Stimulated activated CD4-positive, alpha-beta T cell treated with anti-CD3 and anti-CD28 coated beads, Interleukin-1b, Interleukin-23, amount 100 ng/mL, for 4 hours (primary cell): Measurements from ENCODE around the gene TRIM25.

Experiments
- DNase-seq, 2 donors: peaks; one replicate each; pipeline ENCODE4 v3.0.0-alpha.2; 2020; ENCODE audit warnings: low read depth in 2 of 2

TRIM25 gene

DNA sequence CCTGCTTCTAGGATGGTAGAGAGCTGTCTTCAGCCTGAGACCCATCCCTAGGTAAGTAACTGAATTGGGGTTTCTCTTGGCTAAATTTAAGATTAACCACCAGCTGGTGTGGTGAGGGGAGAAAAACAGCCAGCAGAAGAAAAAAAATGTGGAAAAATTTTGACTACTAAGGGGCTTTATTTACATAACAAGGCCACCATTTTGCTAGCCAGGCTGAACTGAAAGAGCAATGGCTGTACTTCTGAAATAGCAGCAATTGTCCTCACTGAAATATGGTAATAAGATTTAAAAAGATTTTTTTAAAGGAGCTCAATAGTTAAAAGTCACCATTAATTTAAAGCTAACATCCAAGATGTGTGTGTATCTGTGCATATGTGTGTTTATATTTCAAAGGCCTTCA is 12.4 kb upstream of the TRIM25 start:
- no peak for DNase-seq

DNA sequence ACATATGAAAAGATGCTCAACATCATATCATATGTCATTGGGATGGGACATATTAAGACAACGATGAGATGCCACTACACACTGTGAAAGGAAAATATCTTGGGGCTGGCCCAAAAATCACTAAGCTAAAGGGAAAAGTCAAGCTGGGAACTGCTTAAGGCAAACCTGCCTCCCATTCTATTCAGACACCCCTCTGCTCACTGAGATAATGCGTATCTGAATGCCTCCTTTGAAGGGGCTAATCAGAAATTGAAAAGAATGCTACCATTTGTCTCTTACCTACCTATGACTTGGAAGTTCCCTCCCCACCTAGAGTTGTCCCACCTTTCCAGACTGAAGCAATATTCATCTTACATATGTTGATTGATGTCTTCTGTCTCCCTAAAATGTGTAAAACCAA is 11.2 kb upstream of the TRIM25 start:
- no peak for DNase-seq

DNA sequence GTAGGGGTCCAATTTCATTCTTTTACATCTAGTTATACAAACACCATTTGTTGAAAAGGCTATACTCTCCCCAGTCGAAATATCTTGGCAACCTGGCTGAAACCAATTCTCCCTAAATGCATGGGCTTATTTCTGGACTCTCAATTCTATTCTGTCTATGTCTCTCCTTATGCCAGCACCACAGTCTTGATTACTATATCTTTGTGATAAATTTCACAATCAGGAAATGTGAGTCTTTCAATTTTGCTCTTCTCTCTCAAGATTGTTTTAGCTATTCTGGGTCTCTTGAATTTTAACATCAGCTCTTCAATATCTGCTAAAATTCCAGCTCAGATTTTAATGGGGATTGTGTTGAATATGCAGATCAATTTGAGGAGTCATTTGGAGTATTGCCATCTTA is 5.9 kb upstream of the TRIM25 start:
- DNase-seq = no peak

DNA sequence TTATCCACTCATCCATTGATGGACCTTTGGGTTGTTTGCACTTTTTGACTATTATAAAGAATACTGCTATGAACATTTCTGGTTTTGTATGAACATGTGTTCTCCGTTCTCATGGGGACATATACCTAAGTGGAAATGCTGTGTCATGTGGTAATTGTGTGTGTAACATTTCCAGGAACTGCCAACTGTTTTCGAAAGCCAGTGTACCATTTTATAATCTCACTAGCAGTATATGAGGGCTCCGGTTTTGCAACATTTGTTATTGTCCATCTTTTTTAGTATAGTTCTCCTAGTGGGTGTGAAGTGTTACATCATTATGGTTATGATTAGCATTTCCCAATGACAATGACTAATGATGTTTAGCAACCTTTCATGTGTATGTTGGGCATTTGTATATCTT is 5.1 kb upstream of the TRIM25 start:
- DNase-seq = no peak

DNA sequence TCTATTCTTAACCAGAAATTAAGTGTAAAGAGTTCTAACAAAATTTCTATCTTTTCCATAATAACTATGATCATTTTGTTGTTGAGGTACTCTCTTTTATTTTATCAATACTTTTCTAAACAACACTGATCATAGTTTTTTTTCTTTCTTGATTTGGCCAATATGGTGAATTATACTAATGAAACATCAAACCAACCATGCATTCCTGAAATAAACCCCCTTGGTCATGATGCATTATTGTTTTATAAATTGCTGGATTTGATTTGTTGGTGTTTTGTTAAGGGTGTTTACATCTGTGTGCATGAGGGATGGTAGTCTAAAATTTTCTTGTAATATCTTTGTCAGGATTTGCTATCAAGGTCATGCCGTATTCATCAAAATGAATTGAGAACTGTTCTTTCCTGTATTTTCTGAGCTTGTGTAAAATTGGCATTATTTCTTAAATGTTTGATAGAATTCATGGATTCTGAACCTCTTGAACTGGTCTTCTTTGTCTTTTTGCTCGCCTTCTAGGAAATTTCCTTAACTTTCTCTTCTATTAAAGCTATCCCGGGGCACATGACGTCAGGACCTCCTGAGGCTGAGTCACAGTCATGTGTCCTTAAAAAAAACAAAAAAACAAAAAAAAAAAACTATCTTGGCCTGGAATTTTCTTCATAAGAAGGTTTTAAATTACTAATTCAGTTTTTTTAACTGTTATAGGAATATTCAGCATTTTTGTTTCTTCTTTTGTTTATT is 3.9 kb upstream of the TRIM25 start:
- DNase-seq = no peak

DNA sequence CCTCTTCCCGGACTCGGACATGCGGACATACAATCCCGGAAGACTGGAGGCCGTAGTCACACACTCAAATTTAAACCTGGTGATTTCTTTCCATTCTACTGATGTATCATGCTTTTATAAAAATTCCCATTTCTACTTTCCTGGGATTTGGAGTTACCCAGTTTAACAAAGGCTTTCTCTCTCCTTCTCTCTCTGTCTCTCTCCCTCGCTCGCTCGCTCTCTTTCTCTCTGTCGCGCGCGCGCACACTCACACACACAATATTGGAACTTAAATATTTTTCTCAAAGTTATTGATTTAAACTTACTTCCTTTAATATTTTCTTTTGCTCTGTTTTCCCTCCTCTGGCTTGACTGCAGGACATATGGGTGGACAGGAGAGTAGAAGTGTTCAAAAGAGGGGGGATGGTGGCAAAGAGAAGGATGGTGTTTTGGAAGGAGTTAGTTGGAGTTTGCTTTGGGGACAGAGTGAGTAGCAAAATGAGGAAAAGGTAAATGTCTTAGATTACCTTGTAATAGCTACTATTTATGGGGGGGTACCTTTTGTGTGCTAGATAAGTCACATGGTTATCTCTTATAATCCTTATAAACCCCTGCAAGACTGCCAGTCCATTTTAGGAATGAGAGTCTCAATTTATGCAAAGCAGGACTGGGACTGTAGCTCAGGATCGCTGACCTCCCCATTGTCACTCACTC is 878 bp upstream of the TRIM25 start:
- no peak for DNase-seq

DNA sequence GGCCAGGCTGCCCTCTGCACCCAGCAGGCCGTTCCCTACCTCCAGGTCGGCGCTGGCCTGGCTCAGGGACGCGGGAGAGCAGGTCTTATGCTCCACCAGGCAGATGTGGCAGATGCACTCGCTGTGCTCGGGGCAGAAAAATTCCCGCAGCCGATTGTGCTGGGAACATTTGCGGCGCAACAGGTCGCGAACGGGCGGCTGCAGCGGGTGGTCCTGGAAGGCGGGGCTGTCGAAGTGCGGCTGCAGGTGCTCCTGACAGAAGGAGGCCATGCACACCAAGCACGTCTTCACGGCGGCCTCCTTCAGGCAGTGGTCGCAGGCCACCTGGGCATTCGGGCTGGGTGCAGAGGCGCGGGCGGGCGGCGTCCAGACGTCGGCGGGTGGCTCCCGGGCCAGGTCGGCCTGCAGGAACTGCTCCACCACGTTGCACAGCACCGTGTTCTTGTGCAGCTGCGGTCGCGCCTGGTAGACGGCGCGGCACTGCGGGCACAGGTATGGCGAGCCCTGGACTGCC is 439 bp downstream of the TRIM25 start:
- no peak for DNase-seq

DNA sequence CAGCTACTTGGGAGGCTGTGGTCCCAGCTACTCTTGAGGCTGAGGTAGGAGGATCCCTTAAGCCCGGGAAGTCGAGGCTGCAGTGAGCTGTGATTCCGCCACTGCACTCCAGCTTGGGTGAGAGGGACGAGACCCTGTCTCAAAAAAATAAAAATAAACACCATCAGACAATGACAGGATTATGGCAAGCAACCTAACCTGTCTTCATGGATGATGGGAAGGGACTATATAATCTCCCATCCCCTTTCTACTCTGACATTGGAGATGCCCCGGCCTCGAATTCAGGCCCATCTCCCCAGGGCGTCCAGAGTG is 893 bp downstream of the TRIM25 start:
- DNase-seq = no peak

DNA sequence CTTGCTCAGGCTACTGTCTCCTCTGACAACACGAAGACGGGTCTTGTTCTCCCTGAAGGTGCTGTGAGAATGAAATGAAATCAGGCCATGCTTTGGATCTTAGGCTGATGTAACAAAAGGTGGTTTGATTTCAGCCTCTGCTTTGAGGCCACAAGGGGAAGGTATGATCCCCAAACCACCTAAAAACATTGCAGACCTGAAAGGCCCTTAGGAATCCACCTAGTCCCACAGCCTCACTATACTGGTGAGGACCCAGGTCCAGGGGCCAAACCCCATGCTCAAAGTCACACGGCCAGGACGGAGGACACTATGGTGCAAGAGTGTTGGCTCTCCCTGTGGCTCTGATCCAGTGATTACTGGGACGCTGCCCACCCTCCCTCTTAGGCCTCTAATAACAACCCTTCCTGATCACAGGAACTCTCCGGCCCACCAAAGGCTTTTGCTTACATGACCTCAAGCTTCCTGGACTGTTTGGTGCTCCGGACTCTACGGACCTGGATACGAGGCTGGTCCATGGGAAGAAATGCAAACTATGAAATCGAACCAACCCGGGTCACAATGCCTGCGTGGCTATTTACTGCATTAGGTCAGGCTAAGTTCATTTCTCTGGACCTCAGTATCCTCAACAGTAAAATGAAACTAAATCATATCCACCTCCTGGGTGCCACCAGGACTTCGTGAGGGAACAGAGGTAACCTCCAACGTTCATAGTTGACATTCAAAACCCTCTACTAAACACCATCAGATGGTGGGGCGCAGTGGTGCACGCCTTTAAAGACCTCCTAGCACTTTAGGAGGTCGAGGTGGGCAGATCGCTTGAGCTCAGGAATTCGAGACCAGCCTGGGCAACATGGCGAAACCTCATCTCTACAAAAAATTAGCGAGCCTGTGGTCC is 1.5 kb downstream of the TRIM25 start:
- no peak for DNase-seq

DNA sequence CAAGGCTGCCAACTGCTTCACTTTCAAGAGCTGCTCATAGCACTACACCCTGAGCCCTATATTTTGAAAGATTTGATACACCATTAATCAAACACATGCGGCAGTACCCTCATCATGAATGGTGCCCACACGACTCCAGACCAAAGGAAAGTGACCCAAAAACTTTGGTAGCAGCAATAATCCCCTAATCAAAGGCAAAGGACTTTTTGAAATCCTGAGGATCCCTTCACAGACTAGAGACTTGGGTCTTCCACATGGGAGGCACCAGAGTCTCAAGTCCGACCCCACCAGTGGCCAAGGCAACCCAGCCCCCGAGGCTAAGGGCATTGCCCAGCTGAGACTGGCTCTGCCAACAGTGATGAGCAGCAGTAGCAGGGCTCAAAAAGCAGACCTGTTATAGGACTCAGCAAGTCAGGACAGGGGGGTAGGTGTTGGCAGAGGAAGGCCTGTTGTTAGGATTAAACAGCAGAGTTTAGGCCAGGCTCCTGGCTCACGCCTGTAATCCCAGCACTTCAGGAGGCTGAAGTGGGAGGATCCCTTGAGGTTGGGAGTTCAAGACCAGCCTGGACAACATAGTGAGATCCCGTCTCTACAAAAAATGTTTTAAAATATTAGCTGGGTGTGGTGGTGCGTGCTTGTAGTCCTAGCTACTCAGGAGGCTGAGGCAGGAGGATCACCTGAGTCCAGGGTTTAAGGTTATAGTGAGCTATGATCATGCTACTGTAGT is 3.2 kb downstream of the TRIM25 start:
- no peak for DNase-seq

DNA sequence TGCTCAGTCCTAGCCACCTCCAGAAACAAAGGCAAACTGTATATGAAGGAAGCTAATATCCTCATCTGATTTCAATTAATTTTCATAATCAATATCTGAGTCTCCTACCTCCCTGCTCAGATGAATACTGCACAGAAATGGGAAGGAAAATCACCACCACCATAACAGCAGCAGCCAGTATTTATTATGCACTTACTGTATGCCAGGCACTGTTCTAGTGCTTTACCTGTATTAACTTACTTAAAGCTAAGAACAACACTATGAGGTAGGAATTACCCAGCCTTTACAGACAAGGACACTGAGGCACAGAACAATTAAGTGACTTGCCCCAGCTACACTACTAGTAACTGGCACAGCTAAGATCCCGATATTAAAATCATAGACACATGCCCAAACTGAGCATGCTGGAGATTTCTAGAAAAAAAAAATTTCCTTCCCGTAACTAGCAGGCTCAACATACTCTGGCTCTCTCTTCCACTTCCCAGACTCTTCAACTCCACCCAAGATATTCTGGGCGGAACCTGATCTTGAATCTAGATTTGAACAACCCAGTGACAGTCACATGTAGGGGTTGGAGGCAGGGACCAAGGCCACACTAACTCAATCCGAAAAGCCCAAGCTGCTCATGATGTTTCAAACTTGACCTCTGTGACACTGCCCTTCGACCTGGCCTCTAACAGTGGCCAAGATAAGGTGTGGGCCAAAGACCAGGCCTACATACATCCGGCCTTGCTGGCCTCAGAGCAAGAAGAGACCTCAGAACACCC is 3.9 kb downstream of the TRIM25 start:
- DNase-seq = no peak

DNA sequence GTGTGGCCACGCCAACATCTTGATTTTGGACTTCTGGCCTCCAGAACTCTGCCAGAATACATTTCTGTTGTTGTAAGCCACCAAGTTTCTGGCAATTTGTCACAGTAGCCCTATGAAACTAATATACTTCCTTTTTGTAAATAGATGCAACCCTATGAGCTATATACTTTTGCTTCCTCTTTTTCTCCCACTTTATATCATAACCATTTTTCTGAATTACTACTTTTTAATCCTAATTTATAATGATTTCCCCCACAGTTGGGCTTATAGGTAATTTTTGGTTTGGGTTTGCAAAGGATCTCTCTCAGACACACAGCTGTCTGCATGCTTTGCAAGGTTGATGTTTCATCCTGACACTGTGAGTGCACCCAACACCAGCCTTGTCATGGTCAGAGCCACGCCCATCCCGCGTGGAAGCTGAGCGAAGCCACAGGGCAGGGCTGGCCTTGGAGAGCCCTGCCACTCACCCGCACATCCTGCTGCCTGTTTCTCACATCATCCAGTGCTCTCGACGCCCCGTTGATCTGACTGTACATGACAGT is 5.8 kb downstream of the TRIM25 start:
- DNase-seq = no peak

DNA sequence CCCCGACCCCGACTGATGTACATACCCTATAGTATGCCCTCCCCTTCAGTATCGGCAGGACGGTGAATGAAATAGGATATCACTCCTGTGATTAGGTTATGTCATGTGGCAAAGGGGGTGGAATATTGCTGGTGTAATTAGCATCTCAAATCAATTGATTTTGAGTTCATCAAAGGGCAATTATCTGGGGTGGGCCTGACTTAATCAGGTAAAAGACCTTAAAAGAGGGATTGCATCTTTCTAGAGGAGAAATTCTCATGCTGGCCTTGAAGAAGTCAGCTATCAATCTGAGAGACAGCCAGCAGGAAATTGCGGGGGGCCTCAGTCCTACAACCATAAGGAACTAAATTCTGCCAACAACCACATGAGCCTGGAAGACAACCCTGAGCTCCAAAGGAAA is 10.3 kb downstream of the TRIM25 start:
- DNase-seq = no peak

DNA sequence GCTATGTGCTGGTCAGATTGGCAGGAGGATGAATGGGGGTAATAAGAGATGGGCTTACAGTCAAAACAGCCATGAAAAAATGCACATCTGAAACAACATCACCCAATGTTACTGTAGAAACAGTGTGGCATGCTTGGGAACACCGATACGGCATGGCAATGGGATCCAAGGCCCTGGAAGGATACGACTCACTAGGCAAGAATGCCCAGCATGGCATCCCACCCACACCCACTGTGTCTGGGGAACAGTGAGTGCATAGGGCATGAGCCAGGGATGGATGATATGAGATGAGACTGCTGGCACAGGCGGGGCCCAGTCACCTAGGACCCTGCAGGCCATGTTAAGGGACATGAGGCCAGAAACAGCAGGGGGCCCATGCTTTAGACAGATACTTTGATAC is 11.5 kb downstream of the TRIM25 start:
- no peak for DNase-seq

DNA sequence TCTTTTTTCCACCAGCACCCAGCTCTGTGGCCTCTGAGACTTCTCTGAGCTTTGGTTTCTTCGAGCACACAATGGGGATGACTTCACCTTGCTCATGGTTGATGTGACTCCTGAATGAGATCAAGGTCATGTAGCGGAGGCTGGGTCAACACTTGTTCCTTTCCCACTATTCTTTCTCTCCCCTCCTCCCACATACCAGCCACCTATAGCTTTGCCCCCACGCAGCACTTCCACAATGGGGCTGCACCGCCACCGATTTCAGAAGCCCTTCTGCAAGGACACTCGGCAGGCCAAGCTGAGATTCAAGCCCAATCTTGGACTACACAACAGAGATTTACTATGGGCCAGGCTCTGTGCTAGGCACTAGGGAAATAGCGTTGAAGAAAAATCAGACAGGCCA is 14.4 kb downstream of the TRIM25 start:
- DNase-seq = no peak

DNA sequence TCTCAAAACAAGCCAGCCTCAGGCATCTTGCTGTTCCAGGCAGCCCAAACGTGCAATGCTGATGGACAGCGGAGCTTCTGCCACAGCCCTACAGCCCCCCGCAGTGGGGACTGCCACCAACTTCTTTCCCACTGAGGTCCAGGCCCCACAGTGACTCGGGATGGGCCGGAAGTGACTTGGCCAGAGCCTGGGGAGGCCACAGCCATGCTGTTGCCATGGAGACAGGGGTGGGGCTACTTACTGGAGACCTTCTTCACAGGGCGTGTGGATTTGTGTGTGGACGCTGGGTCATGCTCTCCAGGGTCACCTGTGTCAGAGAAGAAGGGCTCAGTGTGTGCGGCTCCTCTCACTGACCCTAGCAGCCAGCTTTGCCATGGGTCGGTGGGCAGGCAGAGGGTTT is 15.0 kb downstream of the TRIM25 start:
- DNase-seq = no peak

DNA sequence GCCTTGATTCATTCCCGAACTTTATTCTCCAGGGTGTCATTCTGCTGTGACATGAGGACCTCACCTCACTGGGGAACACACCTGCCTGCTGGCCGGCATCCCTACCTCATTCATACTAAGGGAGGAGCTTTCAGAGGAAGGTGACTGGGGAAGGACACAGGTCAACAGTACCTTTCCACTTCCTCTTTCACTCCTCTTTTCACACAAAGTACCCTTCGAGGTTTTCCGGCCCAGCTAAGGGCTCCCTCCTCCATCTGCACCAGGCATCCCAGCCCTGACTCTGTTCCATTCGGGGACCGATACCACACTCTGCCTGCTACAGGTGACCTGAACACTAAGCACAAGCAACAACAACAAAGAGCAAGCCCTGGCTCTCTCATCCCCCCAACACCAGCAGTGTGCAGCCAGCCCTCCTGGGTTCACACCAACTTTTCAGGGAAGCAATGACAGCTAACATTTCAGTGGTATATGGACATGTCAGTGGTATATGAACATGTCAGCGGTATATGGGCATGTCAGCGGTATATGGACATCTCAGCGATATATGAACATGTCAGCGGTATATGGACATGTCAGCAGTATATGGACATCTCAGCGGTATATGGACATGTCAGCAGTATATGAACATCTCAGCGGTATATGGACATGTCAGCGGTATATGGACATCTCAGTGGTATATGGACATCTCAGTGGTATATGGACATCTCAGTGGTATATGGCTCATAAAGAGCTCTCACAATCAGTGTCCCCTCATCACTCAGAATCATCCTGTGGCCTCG is 16.0 kb downstream of the TRIM25 start:
- DNase-seq = no peak

DNA sequence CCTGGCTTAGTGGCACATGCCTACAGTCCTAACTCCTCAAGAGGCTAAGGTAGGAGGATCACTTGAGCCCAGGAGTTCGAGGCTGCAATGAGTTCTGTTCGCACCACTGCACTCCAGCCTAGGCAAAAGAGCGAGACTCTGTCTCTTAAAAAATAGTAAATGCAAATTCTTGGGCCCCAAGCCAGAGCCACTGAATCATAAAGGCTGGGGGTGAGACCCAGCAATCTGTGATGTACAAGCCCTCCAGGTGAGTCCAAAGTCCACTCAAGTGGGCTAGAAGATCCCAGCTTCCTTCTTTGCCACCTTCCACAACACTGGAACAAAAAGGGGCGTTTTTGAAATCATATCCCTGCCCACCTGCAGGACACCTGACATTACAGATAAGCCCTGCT is 16.9 kb downstream of the TRIM25 start:
- no peak for DNase-seq

DNA sequence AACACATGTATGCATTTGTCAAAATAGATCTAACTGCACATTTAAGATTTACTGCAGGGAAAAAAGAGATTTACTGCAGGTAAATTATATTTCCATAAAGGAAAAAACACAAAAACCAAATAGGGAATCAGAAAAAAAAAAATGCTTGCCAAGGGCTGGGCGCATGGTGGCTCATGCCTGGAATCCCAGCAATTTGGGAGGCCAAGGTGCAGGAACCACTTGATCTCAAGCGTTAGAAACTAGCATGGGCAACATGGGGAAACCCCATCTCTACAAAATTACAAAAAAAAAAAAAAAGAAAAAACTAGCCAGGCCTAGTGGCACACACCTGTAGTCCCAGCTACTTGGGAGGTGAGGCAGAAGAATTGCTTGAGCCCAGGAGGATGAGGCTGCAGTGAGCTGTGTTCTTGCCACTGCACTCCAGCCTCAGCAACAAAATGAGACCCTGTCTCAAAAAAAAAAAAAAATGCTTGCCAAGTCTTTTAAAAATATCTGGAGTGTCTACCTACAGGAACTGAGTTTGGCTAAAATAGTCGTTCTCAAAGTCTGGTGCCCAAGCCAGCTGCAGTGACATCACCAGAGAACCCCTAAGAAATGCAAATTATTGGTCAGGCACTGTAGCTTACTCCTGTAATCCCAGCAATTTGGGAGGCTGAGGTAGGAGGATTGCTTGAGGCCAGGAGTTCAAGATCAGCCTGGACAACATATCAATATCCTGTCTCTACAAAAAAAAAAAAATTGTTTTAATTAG is 17.5 kb downstream of the TRIM25 start:
- DNase-seq = no peak
